Breast epithelium (tissue), 3 donors: ENCODE data around the gene TNFRSF11A.

Experiments
- CTCF ChIP-seq, 3 donors: fragments of 450-650 bp; IDR thresholded peaks; one replicate each; pipeline ENCODE4 v1.5.1; 2016 to 2017; ENCODE audit warnings: antibody characterized with exemption in 3 of 3, mild to moderate bottlenecking in 3 of 3, moderate library complexity in 3 of 3
- POLR2AphosphoS5 ChIP-seq, 3 donors: sonication (generic); formaldehyde crosslinking; IDR thresholded peaks; one replicate each; pipeline ENCODE4 v1.6.1; 2017; ENCODE audit warnings: antibody characterized with exemption in 3 of 3

- no peak for TF ChIP-seq POLR2AphosphoS5 (IDR thresholded peaks at IDR 0.05)
- no peak for TF ChIP-seq CTCF (IDR thresholded peaks at IDR 0.05)
These were observed 79.8 kb downstream of the TNFRSF11A start for GRCh38 chr18:62404881-62405280.
